ENCODE data around the gene MMP25.
"Not testable (repeated sequence)": the region's sequence is repeated elsewhere in the genome, so short reads cannot be mapped to it uniquely, and the experiment has no call there.

MMP25 gene

DNA sequence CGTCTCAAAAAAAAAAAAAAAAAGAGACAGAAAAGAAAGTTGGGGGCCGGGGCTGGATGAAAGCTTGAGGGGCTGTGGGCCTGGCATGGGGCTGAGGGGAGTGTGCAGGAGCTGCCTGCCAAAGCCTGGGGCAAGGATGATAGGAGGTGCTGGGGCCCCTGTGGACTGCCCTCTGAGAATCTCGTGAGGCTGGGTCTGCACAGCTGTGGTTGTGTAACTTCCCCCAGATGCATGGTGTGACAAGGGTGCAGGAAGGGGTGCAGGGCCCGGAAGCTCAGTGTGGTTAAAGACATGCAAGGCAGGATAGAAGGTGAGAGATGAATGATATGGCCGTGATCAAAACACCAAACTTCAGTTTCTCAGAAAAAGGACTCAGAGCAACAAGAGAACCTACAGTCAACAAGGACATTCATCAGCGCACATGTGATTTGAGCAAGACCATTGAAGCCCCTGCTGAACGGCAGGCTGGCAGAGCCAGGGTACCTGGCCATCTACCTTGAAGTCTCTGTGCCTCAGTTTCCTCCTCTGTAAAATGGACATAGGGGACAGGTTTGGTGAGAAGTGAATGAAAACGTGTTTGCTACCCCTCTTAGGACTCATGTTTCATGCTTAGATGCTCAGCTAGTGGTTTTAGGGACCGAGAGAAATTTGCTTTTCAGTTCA is 28.6 kb downstream of the MMP25 start:
- DNase-seq (ENCODE audit: low read depth) = peak; percentile 81

DNA sequence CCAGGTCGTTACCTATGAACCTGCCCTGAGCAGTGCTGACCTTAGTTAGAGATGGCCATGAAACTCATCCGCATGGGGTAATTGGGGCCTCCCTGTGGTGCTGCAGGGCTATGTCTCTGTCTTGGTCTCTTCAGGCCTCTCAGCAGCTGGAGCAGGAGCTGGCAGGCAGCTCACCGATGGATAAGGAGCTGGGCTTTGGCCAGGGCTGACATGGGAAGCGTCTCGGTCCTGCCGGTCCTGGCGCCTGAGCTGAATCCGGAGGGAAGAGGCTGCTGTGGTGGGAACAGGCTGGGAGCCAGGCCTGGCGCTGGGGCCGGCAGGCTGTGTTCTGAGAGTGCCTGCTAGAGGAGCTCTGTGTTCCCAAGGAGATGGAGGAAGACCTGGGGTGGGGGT is 29.2 kb downstream of the MMP25 start:
- DNase-seq (ENCODE audit: low read depth) = no peak

DNA sequence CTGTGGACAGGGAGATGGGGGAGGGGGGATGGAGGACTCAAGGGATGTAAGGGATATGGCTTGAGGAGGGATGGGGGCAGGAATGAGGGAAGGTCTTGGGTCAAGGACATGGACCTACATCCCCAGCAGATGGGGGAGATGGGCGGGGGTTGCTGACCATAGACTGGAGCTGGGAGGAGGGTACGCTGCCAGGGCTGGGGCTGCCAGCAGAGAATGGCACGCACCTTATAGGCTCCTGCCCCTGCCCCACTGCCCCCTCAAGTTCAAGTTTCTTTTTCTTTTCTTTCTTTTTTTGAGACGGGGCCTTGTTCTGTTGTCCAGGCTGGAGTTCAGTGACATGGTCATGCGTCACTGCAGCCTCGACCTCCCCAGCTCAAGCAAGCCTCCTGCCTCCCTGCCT is 29.6 kb downstream of the MMP25 start:
- DNase-seq (ENCODE audit: low read depth) = not testable (repeated sequence)

DNA sequence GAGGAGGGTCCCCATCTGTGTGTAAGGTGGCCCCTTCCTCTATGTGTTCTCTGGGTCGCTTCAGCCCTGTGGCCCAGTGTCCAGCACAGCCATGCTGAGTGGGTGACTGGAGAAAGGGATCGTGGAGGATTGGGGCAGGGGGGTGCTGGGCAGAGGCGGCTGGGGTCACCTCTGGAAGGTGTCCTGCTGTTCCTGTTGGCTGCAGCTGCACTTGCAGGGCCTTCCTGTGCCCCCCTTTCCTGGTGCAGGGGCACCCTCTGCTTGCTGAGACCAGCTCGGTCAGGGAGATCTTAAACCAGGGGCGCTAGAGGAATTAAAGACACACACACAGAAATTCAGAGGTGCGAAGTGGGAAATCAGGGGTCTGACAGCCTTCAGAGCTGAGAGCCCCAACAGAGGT is 30.2 kb downstream of the MMP25 start:
- DNase-seq (ENCODE audit: low read depth) = no peak

DNA sequence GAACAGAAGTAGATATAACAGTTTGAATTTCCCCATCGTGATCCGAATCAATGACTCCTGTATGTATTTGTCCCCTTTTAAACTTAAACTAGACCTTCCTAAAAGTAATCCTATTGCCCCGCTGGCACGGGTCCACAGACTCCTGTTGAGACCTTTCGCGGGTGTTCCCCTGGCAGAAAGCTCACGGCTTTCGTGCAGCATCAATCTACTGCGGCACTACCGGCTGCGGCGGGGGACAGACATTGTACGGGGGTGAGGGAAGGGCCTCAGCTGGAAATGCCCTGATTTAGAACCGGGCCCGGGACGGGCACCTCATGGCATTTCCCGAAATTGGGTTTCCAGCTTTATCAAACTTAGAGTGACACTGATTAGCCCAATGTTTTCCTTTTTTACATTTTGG is 33.7 kb downstream of the MMP25 start:
- no peak for DNase-seq (ENCODE audit: low read depth)

DNA sequence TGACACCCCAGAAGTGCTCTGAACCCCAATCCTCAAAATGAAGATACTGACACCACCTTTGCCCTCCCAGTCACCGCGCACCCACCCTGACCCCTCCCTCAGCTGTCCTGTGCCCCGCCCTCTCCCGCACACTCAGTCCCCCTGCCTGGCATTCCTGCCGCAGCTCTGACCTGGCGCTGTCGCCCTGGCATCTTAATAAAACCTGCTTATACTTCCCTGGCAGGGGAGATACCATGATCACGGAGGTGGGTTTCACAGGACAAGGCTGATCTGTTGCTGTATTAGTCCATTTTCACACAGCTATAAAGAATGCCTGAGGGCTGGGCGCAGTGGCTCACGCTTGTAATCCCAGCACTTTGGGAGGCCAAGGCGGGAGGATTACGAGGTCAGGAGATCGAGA is 35.6 kb downstream of the MMP25 start:
- DNase-seq (ENCODE audit: low read depth) = not testable (repeated sequence)

DNA sequence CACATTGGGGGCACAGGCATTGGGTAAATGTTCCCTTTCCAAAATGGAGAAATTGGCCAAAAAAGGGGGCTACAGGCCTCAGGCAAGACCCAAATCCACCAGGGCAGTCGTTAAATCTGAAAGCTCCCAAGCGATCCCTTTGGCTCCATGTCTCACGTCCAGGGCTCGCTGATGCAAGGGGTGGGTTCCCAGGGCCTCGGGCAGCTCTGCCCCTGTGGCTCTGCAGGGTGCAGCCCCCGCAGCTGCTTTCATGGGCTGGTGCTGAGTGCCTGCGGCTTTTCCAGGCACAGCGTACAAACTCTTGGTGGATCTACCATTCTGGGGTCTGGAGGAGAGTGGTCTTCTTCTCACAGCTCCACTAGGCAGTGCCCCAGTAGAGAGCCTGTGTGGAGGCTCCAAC is 37.0 kb downstream of the MMP25 start:
- DNase-seq (ENCODE audit: low read depth) = not testable (repeated sequence)

DNA sequence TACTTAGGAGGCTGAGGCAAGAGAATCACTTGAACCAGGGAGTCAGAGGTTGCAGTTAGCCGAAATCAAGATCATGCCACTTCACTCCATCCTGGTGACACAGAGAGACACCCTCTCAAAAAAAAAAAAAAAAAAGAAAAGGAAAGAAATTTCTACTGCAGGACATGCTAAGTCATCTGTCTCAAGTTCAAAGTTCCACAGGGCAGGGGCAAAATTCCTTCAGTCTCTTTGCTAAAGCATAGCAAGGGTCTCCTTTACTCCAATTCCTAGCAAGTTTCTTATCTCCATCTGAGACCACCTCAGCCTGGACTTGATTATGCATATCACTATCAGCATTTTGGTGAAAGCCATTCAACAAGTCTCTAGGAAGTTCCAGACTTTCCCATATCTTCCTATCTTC is 38.1 kb downstream of the MMP25 start:
- DNase-seq (ENCODE audit: low read depth) = no peak

DNA sequence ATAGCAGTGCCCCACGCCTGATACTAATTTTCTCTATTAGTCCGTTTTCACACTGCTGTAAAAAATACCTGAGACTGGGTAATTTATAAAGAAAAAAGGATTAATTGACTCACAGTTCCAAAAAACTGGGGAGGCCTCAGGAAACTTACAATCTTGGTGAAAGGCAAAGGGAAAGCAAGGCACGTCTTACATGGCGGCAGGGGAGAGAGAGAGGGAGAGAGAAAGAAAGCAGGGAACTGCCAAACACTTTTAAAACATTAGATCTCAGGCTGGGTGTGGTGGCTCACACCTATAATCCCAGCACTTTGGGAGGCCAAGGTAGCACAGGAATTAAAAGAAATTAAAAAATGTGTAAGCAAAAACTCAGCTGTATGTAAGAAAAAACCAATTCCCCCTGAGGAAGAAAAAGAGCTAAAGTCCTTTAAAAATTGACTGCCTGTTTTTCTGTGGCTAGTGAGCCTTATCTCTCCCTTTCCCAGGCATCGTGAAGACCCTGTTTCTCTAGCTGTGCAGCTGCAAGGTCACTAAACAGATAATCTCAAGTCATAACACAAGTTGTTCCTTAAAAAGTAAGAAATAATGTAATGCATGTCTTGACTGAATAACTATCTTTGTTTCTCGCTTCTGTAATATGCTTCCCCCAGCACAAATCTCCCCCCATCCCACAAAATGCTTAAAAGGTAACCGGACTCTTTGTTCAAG is 38.8 kb downstream of the MMP25 start:
- DNase-seq (ENCODE audit: low read depth) = no peak

DNA sequence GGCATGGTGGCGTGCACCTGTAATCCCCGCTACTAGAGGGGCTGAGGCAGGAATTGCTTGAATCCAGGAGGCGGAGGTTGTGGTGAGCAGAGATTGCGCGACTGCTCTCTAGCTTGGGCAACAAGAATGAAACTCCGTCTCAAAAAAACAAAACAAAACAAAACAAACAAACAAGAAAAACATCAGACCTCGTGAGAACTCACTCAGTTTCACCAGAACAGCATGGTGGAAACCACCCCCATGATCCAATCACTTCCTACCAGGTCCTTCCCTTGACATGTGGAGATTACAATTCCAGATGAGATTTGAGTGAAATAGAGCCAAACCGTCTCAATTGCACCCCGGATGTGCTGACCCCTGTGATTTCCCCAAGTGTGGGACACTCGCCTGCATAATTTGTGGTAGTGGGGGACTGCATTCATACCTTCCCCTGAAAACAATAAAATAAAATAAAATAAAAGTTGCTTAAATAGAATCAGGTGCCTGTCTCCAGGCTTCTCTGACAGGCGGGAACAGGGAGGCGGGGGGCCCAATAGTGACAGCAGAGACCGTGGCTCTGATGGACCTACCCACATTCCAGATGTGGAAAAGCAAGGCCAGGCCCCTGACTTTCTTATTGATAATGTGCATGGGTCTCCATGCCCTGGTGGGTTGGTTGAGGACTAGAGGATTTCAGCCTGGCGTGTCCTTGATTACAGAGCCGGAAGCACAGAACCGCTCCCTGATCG is 39.7 kb downstream of the MMP25 start:
- no peak for DNase-seq (ENCODE audit: low read depth)

DNA sequence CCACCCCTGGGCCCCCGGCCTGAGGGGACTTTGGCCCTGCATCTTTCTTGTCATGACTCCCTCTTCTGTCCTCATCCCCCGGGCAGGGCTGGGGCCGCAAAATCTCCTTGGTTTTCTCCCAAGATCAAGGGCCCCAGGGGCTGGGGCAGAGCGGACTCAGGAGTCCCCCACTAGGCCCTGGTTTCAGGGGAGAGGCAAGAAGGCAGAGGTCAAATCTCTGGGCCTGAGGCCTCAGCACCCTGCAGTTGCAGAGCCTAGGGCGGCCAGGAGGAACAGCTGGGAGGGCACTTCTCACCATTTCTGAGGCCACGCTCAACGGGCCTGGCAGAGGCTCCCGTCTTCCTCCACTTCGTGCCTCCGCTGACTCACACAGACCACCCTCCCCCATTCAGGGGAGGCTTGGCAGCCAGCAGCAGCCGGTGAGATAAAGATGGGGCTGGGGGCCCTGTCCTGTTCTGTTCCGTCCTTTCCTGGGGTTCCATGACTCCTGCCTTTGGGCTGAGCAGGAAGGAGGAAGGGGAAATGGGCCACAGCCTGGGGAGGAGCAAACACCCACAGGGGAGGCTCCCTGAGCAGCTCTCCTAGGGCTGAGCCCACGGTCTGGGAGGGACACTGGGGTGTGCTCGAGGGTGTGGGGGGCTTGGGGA is 40.4 kb downstream of the MMP25 start:
- no peak for DNase-seq (ENCODE audit: low read depth)

DNA sequence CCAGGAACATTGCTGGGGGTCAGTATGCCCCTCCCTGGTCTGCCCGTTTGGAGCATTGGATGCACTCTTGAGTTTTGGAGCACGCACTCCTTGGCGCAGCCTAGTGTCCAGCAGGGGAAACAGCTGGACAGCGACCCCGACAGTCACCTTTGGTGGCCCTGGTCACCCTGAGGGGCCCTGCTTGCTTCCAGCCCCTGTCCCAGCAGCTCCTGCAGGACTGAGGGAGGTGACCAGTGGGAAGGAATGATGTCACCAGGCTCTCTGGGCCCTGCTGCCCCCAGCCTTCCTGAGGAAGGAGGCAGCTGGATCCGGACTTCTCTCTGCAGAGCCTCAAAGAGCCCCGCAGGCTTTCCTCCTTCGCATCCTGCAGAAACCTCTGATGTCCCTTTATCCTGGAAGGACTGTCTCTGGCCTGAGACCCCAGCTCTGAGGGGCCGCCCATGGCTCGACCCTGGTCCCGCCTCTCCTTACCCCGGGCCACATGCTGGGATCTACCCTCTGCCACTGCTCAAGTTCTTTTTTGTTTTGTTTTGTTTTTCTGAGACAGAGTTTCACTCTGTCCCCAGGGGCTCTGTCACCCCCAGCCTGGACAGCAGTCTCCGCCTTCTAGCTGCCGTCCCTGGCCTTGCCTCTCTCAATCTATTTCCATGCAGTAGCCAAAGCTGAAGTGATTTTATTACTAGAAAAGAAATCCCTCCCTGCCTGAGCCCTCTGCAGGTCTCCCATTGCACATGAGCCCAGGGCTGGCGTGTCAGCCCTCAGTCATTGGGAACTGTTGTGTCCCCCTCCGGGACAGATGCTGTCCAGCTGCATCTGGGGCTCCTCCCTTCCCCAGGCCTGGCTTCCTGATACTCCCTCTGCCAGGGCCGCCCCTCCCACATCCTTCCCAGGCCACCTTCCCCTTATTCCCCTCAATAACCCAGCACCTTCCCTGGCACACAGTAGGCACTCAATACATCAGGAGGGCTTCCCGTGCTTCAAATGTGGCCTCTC is 41.2 kb downstream of the MMP25 start:
- DNase-seq (ENCODE audit: low read depth) = no peak

DNA sequence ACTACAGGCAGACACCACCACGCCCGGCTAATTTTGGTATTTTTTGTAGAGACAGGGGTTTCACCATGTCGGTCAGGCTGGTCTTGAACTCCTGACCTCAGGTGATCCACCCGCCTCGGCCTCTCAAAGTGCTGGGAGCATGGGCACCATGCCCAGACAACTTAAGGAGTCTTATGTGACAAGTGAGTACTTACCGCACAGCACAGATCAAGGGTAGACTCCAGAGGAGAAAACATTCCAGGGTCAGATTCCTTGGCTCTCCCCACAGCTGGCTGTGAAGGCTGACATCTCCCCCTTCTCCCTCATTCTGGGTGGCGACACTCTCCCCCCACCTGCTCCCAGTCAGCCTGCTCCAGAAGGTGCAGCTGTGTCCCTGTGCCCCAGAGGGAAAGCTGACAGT is 42.1 kb downstream of the MMP25 start:
- no peak for DNase-seq (ENCODE audit: low read depth)

DNA sequence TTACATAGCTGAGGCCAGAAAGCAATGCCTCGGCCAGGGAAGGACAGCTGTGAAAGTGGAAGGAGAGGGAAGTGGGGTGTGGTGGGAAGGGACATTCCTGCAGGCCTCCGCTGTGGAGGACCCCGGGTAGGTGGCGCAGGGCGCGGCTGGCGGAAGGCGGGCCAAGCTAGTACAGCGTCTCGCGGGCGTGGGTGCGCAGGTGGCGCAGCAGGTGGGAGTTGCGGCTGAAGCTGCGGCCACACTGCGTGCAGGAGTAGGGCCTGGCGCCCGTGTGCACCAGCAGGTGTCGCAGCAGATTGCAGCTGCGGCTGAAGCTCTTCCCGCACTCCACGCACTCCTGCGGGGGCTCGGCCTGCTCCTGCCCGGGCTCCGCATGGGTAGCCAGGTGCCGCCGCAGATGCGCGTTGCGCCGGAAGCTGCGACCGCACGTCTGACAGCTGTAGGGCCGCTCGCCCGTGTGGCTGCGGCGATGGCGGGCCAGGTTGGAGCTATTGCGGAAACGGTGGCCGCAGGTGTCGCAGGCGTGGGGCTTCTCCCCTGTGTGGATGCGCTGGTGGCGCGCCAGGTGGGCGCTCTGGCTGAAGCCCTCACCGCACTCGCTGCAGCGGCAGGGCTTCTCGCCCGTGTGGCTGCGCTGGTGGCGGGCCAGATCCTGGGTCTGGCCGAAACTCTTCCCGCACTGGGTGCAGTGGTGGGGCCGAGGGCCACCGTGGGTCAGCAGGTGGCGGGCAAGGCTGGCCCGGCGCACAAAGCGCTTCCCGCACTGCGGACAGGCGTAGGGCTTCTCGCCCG is 42.8 kb downstream of the MMP25 start:
- no peak for DNase-seq (ENCODE audit: low read depth)

DNA sequence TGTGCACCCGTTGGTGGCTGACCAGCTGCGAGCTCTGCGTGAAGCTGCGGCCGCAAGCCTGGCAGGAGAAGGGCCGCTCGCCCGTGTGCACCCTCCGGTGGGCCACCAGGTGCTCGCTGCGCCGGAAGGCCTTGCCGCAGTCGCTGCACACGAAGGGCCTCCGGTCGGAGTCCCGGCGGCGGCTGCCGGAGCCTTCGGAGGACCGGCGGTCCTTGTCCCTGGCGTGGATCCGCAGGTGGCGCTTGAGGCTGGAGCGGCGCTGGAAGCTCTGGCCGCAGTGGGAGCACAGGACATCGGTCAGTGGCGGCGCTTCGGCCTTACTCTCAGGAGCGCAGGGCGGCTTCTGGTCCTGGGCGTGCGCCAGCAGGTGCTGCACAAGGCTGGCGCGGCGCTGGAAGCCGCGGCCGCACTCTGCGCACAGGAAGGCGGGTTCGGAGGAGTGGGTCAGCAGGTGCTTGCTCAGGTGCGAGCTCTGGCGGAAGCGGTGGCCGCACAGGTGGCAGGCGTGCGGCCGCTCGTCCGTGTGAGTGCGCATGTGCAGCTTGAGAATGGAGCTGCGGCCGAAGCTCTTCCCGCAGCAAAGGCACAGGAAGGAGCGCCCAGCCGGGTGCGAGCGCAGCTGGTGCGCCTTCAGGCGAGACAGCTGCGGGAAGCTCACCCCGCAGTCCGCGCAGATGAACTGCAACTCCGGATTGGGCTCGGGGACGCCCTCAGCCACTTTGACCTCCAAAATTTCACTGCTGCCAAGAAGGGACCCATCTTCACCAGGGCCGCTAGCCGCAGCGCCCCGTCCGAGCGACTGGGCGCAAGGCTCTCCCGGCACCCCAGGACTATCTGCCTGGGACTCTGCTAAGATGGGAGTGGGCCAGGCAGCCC is 43.6 kb downstream of the MMP25 start:
- DNase-seq (ENCODE audit: low read depth) = no peak

DNA sequence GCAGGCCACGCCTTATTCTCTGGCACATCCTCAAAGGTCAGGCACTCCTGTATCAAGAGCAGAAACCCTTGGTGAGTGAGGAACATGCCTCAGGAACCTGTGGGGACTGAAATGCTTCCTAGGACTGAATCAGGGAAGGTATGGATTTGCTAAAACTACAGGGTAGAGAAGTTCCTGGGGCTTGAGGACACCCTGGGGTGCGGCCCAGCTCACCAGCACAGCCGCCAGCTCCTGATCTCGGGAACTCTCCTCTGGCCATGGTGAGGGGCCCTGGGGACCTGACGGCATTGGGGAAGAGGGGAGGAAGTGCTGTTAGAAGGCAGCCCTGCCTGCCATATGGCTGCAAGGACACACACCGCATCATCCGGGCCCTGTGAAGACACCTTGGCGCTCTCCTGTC is 45.2 kb downstream of the MMP25 start:
- no peak for DNase-seq (ENCODE audit: low read depth)

DNA sequence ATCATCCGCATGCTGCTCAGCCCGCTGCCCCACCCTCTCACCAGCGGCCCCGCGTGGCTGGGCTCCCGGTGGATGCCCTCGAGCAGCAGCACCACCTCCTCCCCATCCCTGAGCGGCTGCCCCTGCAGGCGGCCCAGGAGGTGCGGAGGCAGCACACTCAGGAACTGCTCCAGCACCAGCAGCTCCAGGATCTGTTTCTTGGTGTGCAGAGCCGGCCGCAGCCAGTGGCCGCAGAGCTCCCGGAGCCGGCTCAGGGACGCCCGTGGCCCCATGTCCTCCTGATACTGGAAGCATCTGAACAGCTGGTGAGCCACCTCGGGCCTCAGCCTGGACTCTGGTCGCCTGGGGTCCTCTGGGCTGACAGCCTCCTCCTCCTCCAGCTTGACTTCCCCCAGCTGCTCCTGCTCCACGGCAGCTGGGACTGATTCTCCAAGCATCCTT is 46.2 kb downstream of the MMP25 start:
- DNase-seq (ENCODE audit: low read depth) = no peak

DNA sequence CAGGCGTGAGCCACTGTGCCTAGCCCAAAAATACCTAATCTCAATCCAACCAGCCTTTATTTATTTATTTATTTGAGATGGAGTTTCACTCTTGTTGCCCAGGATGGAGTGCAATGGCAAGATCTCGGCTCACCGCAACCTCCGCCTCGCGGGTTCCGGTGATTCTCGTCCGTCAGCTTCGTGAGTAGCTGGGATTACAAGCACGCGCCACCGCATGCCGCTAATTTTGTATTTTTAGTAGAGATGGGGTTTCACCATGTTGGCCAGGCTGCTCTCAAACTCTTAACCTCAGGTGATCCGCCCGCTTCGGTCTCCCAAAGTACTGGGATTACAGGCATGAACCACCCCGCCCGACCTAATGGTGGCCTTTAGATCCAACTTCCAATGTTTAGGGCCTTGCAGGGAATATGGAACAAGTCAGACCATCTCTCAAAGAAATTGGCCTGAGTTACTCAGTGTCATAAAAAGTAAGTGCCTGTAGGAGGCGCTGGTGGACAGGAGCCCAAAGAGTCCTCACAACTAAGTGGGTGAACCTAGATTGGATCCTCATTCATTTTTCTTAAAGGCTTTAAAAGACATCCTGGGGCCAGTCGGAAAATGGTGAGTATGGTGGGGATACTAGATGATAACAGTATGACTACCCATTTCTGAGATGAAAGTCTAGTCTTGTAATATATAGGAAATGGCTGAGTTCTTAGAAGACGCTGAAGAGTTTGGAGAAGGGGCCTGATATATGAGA is 48.1 kb downstream of the MMP25 start:
- DNase-seq (ENCODE audit: low read depth) = no peak

DNA sequence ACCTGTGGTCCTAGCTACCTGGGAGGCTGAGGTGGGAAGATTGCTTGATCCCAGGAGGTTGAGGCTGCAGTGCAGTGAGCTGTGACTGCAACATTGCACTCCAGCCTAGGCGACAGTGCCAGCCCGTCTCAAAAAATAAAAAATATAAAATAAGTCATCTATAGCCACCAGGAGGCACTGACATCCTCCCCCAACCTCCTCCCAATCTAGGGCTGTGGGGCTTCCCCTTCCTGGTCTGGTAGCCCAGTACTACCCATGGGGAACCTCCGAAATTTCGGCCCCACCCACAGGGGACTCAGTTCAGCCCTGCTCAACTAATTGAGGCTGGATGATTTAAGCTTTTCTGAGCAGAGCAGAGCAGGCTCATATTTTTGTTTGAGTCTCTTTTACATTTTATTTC is 49.5 kb downstream of the MMP25 start:
- peak; percentile 43 for DNase-seq (ENCODE audit: low read depth)
